IMR-90 (cell line): ENCODE measurements around the gene SH3TC1. TPM values are rescaled to one million over a fixed set of nuclear protein-coding genes. Genes with fewer than 3 reads are reported as not detected.

Experiments
- ATAC-seq: fragments of 200-7000 bp; cut with Tn5 transposase; 2 replicates; pipeline ENCODE4 v1.9.1; 2020; ENCODE audit warnings: low read depth, mild to moderate bottlenecking, moderate library complexity
- BruUV-seq: library from RNA; stranded (reverse); fragments of 400-500 nt; replicated peaks from 2 replicates; lab custom pipeline; 2021; lab: Mats Ljungman, UMichigan
- CTCF ChIA-PET: fragments of 300-600 bp; formaldehyde crosslinking; extraction: SDS; loops from one replicate; lab custom pipeline; 2021; ENCODE audit warnings: antibody characterized with exemption; lab: Yijun Ruan, JAX
- POLR2A ChIA-PET: fragments of 300-600 bp; sonication (Branson Sonifier 250); formaldehyde crosslinking; loops from one replicate; lab custom pipeline; 2022; ENCODE audit warnings: antibody characterized with exemption; ENCODE audit not compliant: unreplicated experiment; lab: Charles Lee
- DNase-seq: peaks from one replicate; pipeline ENCODE4 v3.0.0; 2013
- H2AFZ ChIP-seq: replicated peaks from 2 replicates; pipeline ENCODE3; 2013; ENCODE audit warnings: low read length, mild to moderate bottlenecking; ENCODE audit not compliant: poor library complexity
- H2AK5ac ChIP-seq: 2 replicates; pipeline ENCODE4 v1.6.1; 2013; ENCODE audit warnings: low read depth, low read length, inconsistent platforms
- H2AK9ac ChIP-seq: replicated peaks from 2 replicates; pipeline ENCODE3; 2013; ENCODE audit warnings: mild to moderate bottlenecking, low read depth, low read length, moderate library complexity; ENCODE audit not compliant: poor library complexity
- H2BK120ac ChIP-seq: 2 replicates; pipeline ENCODE4 v1.6.1; 2013; ENCODE audit warnings: low read depth, low read length, inconsistent platforms
- H2BK15ac ChIP-seq: 3 replicates; pipeline ENCODE4 v1.6.1; 2013; ENCODE audit warnings: low read depth, low read length, inconsistent platforms
- H2BK20ac ChIP-seq: 2 replicates; pipeline ENCODE4 v1.6.1; 2013; ENCODE audit warnings: low read depth, mild to moderate bottlenecking, inconsistent platforms, low read length, moderate library complexity
- H2BK5ac ChIP-seq: 2 replicates; pipeline ENCODE4 v1.6.1; 2013; ENCODE audit warnings: mild to moderate bottlenecking, low read depth, low read length, inconsistent platforms; ENCODE audit not compliant: poor library complexity, severe bottlenecking
- H3K14ac ChIP-seq: replicated peaks from 2 replicates; pipeline ENCODE4 v1.6.1; 2013; ENCODE audit warnings: low read depth, low read length, inconsistent platforms
- H3K18ac ChIP-seq: 2 replicates; pipeline ENCODE4 v1.6.1; 2013; ENCODE audit warnings: low read depth, low read length, control low read depth
- H3K23ac ChIP-seq: 2 replicates; pipeline ENCODE4 v1.6.1; 2013; ENCODE audit warnings: low read depth, low read length, inconsistent platforms
- H3K27ac ChIP-seq: 2 replicates; pipeline ENCODE4 v1.5.1; 2013; ENCODE audit warnings: mild to moderate bottlenecking, control low read depth, low read length; ENCODE audit not compliant: insufficient read depth
- H3K27me3 ChIP-seq: 2 replicates; pipeline ENCODE4 v1.6.1; 2013; ENCODE audit warnings: low read length; ENCODE audit not compliant: control insufficient read depth, insufficient read depth
- H3K36me3 ChIP-seq: 2 replicates; pipeline ENCODE4 v1.6.1; 2013; ENCODE audit warnings: low read length, mixed read lengths; ENCODE audit not compliant: control insufficient read depth, insufficient read depth
- H3K4ac ChIP-seq: 2 replicates; pipeline ENCODE4 v1.6.1; 2013; ENCODE audit warnings: low read depth, low read length, inconsistent platforms
- H3K4me1 ChIP-seq: 2 replicates; pipeline ENCODE4 v1.6.1; 2013; ENCODE audit warnings: low read length, mixed read lengths; ENCODE audit not compliant: control insufficient read depth, insufficient read depth
- H3K4me2 ChIP-seq: 2 replicates; pipeline ENCODE4 v1.6.1; 2013; ENCODE audit warnings: low read depth, mild to moderate bottlenecking, control low read depth, low read length, moderate library complexity
- H3K4me3 ChIP-seq: 2 replicates; pipeline ENCODE4 v1.5.1; 2013; ENCODE audit warnings: low read depth, mild to moderate bottlenecking, control low read depth, low read length, moderate library complexity; ENCODE audit not compliant: insufficient read depth
- H3K56ac ChIP-seq: 2 replicates; pipeline ENCODE4 v1.6.1; 2013; ENCODE audit warnings: low read length, inconsistent platforms; ENCODE audit not compliant: insufficient read depth; ENCODE audit errors: extremely low read depth
- H3K79me1 ChIP-seq, 2 experiments: 2 replicates each; pipeline ENCODE4 v1.6.1; 2013; ENCODE audit warnings: low read length in 2 of 2, inconsistent platforms in 1 of 2, low read depth in 1 of 2
- H3K9ac ChIP-seq: 2 replicates; pipeline ENCODE4 v1.6.1; 2013; ENCODE audit warnings: low read depth, low read length, control low read depth
- H3K9me1 ChIP-seq: 2 replicates; pipeline ENCODE4 v1.6.1; 2013; ENCODE audit warnings: low read length, inconsistent platforms; ENCODE audit not compliant: insufficient read depth
- H3K9me3 ChIP-seq: 2 replicates; pipeline ENCODE4 v1.6.1; 2013; ENCODE audit warnings: low read length; ENCODE audit not compliant: control insufficient read depth, insufficient read depth
- H4K20me1 ChIP-seq: 2 replicates; pipeline ENCODE4 v1.6.1; 2013; ENCODE audit warnings: low read length, inconsistent platforms; ENCODE audit not compliant: insufficient read depth
- H4K5ac ChIP-seq: 2 replicates; pipeline ENCODE4 v1.6.1; 2013; ENCODE audit warnings: mild to moderate bottlenecking, low read depth, low read length, control low read depth
- H4K8ac ChIP-seq, 2 experiments: 2 replicates each; pipeline ENCODE4 v1.6.1; 2013; ENCODE audit warnings: low read depth in 2 of 2, low read length in 2 of 2, control low read depth in 1 of 2, inconsistent platforms in 1 of 2
- H4K91ac ChIP-seq: 2 replicates; pipeline ENCODE4 v1.6.1; 2013; ENCODE audit warnings: low read depth, low read length, inconsistent platforms; ENCODE audit not compliant: insufficient read depth
- CHD1 ChIP-seq: IDR thresholded peaks from 2 replicates; pipeline ENCODE4 v1.6.1; 2012; ENCODE audit warnings: low read depth, low read length, improper control_type of control experiment
- FOS ChIP-seq: fragments of 150-350 bp; IDR thresholded peaks from 2 replicates; pipeline ENCODE4 v1.6.1; 2016; ENCODE audit warnings: low read depth, low read length
- MXI1 ChIP-seq: IDR thresholded peaks from 2 replicates; pipeline ENCODE4 v1.6.1; 2012; ENCODE audit warnings: low read depth, mild to moderate bottlenecking, low read length, moderate library complexity, borderline replicate concordance
- NFE2L2 ChIP-seq: fragments of 150-350 bp; IDR thresholded peaks from 2 replicates; pipeline ENCODE4 v1.6.1; 2016; ENCODE audit warnings: low read depth, mild to moderate bottlenecking, low read length
- POLR2A ChIP-seq: IDR thresholded peaks from 2 replicates; pipeline ENCODE4 v1.6.1; 2012; ENCODE audit warnings: mild to moderate bottlenecking, low read depth, low read length
- RFX5 ChIP-seq: IDR thresholded peaks from 2 replicates; pipeline ENCODE4 v1.8.0; 2012; ENCODE audit warnings: low read depth, mild to moderate bottlenecking, low read length, moderate library complexity
- SMC3 ChIP-seq: fragments of 150-350 bp; IDR thresholded peaks from 2 replicates; pipeline ENCODE4 v1.6.1; 2016; ENCODE audit warnings: low read depth, mild to moderate bottlenecking, antibody characterized with exemption, low read length, moderate library complexity
- USF2 ChIP-seq: fragments of 150-350 bp; IDR thresholded peaks from 2 replicates; pipeline ENCODE4 v1.6.1; 2017; ENCODE audit warnings: mild to moderate bottlenecking, antibody characterized with exemption, low read length, low read depth
- WGBS, 2 experiments: methylation state at CpG; one replicate each; pipeline versions ENCODE4 v1.1.5 to v1.1.7; 2013; ENCODE audit warnings: missing lambda C conversion rate in 2 of 2; ENCODE audit not compliant: insufficient read length in 1 of 2; ENCODE audit errors: extremely low coverage in 2 of 2; 5-methylcytosine and 5-hydroxymethylcytosine counted together
- dilution Hi-C: fragments of 300-500 bp; cut with HindIII; formaldehyde crosslinking; loops from one replicate; pipeline ENCODE4 v1.14.3; 2018; ENCODE audit warnings: low sequenced_read_pairs; ENCODE audit not compliant: unreplicated experiment
- in situ Hi-C: fragments of 300-500 bp; cut with MboI; formaldehyde crosslinking; loops from 3 replicates; pipeline ENCODE4 v1.14.3; 2019; ENCODE audit warnings: low sequenced_read_pairs, inconsistent platforms, mixed read lengths
- intact Hi-C: fragments of 100-400 bp; cut with micrococcal nuclease; formaldehyde crosslinking; loops from 2 replicates; pipeline ENCODE4 v1.10.0; 2022
- polyA plus RNA-seq, 3 experiments: library from polyadenylated mRNA; depleted of rRNA; stranded (reverse); fragments of >200 nt; gene quantifications; 2 replicates each; pipeline ENCODE4 v1.2.3, GENCODE V29; 2012; ENCODE audit warnings: low replicate concordance in 1 of 3
- total RNA-seq: library from RNA; depleted of rRNA; stranded (reverse); fragments of >200 nt; gene quantifications from 2 replicates; pipeline ENCODE4 v1.2.3, GENCODE V29; 2012
- TF ChIP-seq, protein P1 (sequence below): fragments of 150-350 bp; IDR thresholded peaks from 2 replicates; pipeline ENCODE4 v1.6.1; 2016; ENCODE audit warnings: low read depth, mild to moderate bottlenecking, low read length, moderate library complexity, borderline replicate concordance
- TF ChIP-seq, protein P2 (sequence below): conservative IDR thresholded peaks from 2 replicates; pipeline ENCODE4 v1.5.1; 2012; ENCODE audit warnings: mild to moderate bottlenecking, low read depth, low read length, improper control_type of control experiment

Gene SH3TC1
- total and polyA plus RNA-seq, 2 of the 4 experiments (the other 2 are of a cell fraction) = 1.6 to 2.2 TPM

GRCh38 chr4:8245884-8246833 lies 47.1 kb downstream of the SH3TC1 start:
- H3K79me1 ChIP-seq = no peaks in the 10 kb centered on the region
- dilution Hi-C loops = no loop called here
- H3K9me1 ChIP-seq = no peaks in the 10 kb centered on the region
- H3K14ac ChIP-seq = no peak overlapping the region
- H3K23ac ChIP-seq = no peak overlapping the region
- no peak overlapping the region for H3K9ac ChIP-seq
- ChIA-PET POLR2A (no interaction called here), CTCF (interaction anchor here (0.6 to 1.0 kb wide), 2 partner anchors 70 to 88 kb away, joined by 3 to 4 read pairs; no protein-coding TSS in a partner anchor)
- intact Hi-C loops = no loop called here
- H4K5ac ChIP-seq = no peak overlapping the region
- H4K20me1 ChIP-seq = no peaks in the 10 kb centered on the region; the same call in 1 of the 2 replicates
- no peak overlapping the region for H2AK9ac ChIP-seq
- H2BK15ac ChIP-seq = no peak overlapping the region
- peaks cover 3% of the 10 kb centered on the region; the same call in 1 of the 2 replicates for H3K27me3 ChIP-seq
- H3K9me3 ChIP-seq = no peaks in the 10 kb centered on the region; the same call in 1 of the 2 replicates
- no TSS peak for BruUV-seq
- no peak overlapping the region for H2AK5ac ChIP-seq
- H3K4me1 ChIP-seq = peaks cover 9% of the 10 kb centered on the region
- no peak overlapping the region for H3K27ac ChIP-seq
- H2BK5ac ChIP-seq = no peak overlapping the region
- WGBS, 2 experiments = 82% methylated on average over 22 of the region's 31 CpGs; no CpG with 5 or more reads in 1 of the 2 experiments
- no peak overlapping the region for H2AFZ ChIP-seq
- H3K56ac ChIP-seq = no peak overlapping the region
- DNase-seq (no peak), ATAC-seq (no peak)
- H4K91ac ChIP-seq = no peak overlapping the region
- H2BK120ac ChIP-seq = no peak overlapping the region
- no peak overlapping the region for H3K4me3 ChIP-seq
- no peak overlapping the region for H2BK20ac ChIP-seq
- no peak overlapping the region for H3K4me2 ChIP-seq
- no peak for TF ChIP-seq FOS
- TF ChIP-seq, protein P1, sequence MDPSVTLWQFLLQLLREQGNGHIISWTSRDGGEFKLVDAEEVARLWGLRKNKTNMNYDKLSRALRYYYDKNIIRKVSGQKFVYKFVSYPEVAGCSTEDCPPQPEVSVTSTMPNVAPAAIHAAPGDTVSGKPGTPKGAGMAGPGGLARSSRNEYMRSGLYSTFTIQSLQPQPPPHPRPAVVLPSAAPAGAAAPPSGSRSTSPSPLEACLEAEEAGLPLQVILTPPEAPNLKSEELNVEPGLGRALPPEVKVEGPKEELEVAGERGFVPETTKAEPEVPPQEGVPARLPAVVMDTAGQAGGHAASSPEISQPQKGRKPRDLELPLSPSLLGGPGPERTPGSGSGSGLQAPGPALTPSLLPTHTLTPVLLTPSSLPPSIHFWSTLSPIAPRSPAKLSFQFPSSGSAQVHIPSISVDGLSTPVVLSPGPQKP = no peak
- no peak for TF ChIP-seq NFE2L2
- TF ChIP-seq RFX5 = no peak
- TF ChIP-seq CHD1 = no peak
- TF ChIP-seq, protein P2, sequence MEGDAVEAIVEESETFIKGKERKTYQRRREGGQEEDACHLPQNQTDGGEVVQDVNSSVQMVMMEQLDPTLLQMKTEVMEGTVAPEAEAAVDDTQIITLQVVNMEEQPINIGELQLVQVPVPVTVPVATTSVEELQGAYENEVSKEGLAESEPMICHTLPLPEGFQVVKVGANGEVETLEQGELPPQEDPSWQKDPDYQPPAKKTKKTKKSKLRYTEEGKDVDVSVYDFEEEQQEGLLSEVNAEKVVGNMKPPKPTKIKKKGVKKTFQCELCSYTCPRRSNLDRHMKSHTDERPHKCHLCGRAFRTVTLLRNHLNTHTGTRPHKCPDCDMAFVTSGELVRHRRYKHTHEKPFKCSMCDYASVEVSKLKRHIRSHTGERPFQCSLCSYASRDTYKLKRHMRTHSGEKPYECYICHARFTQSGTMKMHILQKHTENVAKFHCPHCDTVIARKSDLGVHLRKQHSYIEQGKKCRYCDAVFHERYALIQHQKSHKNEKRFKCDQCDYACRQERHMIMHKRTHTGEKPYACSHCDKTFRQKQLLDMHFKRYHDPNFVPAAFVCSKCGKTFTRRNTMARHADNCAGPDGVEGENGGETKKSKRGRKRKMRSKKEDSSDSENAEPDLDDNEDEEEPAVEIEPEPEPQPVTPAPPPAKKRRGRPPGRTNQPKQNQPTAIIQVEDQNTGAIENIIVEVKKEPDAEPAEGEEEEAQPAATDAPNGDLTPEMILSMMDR = no peak
- no peak for TF ChIP-seq USF2
- no peak for TF ChIP-seq POLR2A
- TF ChIP-seq MXI1 = no peak
- TF ChIP-seq SMC3 = no peak
- H3K18ac ChIP-seq = no peak overlapping the region
- H4K8ac ChIP-seq = no peak overlapping the region
- in situ Hi-C loops = no loop called here
- H3K36me3 ChIP-seq = no peaks in the 10 kb centered on the region
- H3K4ac ChIP-seq = no peak overlapping the region
